H9 (cell line): Measurements from ENCODE around the gene TTC7B. TPM values are rescaled to one million over a fixed set of nuclear protein-coding genes. Genes with fewer than 3 reads are reported as not detected.

Source experiments
- DNase-seq: peaks from one replicate; pipeline ENCODE4 v3.0.0-alpha.2; 2017
- H2AFZ ChIP-seq: one replicate; pipeline ENCODE4 v1.6.1; 2013; ENCODE audit warnings: mild to moderate bottlenecking, low read length, control low read depth, moderate library complexity
- H2AK5ac ChIP-seq: 2 replicates; pipeline ENCODE4 v1.6.1; 2013; ENCODE audit warnings: low read length, control low read depth, mixed read lengths; ENCODE audit not compliant: insufficient read length
- H2BK120ac ChIP-seq: one replicate; pipeline ENCODE4 v1.6.1; 2013; ENCODE audit warnings: low read depth, mild to moderate bottlenecking, low read length, control low read depth, inconsistent platforms; ENCODE audit not compliant: poor library complexity, severe bottlenecking
- H2BK12ac ChIP-seq: 2 replicates; pipeline ENCODE4 v1.6.1; 2013; ENCODE audit warnings: low read length, control low read depth, mixed read lengths, low read depth; ENCODE audit not compliant: insufficient read length
- H2BK15ac ChIP-seq: 2 replicates; pipeline ENCODE4 v1.6.1; 2013; ENCODE audit warnings: low read depth, low read length, control low read depth
- H2BK20ac ChIP-seq: one replicate; pipeline ENCODE4 v1.6.1; 2013; ENCODE audit warnings: low read depth, mild to moderate bottlenecking, low read length, control low read depth, inconsistent platforms; ENCODE audit not compliant: poor library complexity, severe bottlenecking
- H2BK5ac ChIP-seq: 2 replicates; pipeline ENCODE4 v1.6.1; 2013; ENCODE audit warnings: low read length, control low read depth, mixed read lengths; ENCODE audit not compliant: insufficient read length
- H3K14ac ChIP-seq: 2 replicates; pipeline ENCODE4 v1.6.1; 2013; ENCODE audit warnings: low read length, control low read depth; ENCODE audit not compliant: insufficient read depth
- H3K18ac ChIP-seq: 2 replicates; pipeline ENCODE4 v1.6.1; 2013; ENCODE audit warnings: low read depth, mild to moderate bottlenecking, mixed read lengths, low read length, control low read depth; ENCODE audit not compliant: insufficient read length
- H3K23ac ChIP-seq: 2 replicates; pipeline ENCODE4 v1.6.1; 2013; ENCODE audit warnings: low read length, control low read depth, mixed read lengths, low read depth; ENCODE audit not compliant: insufficient read length
- H3K23me2 ChIP-seq: 2 replicates; pipeline ENCODE4 v1.6.1; 2013; ENCODE audit warnings: low read depth, mild to moderate bottlenecking, mixed read lengths, low read length, control low read depth; ENCODE audit not compliant: insufficient read length, poor library complexity, severe bottlenecking
- H3K27ac ChIP-seq: 2 replicates; pipeline ENCODE4 v1.5.1; 2013; ENCODE audit warnings: low read length, control low read depth, mixed read lengths, low read depth; ENCODE audit not compliant: insufficient read length
- H3K27me3 ChIP-seq: 2 replicates; pipeline ENCODE4 v1.6.1; 2013; ENCODE audit warnings: low read length, control low read depth, inconsistent platforms; ENCODE audit not compliant: insufficient read depth
- H3K4ac ChIP-seq: 2 replicates; pipeline ENCODE4 v1.6.1; 2013; ENCODE audit warnings: low read depth, mild to moderate bottlenecking, control low read depth, inconsistent platforms, low read length, moderate library complexity
- H3K4me1 ChIP-seq: 2 replicates; pipeline ENCODE4 v1.6.1; 2013; ENCODE audit warnings: low read length, control low read depth, inconsistent platforms; ENCODE audit not compliant: insufficient read depth
- H3K4me2 ChIP-seq: 2 replicates; pipeline ENCODE4 v1.6.1; 2013; ENCODE audit warnings: low read length, control low read depth, mixed read lengths; ENCODE audit not compliant: insufficient read length, insufficient read depth
- H3K56ac ChIP-seq: 2 replicates; pipeline ENCODE4 v1.6.1; 2013; ENCODE audit warnings: low read depth, mild to moderate bottlenecking, mixed read lengths, low read length, control low read depth; ENCODE audit not compliant: insufficient read length
- H3K79me1 ChIP-seq: 2 replicates; pipeline ENCODE4 v1.6.1; 2013; ENCODE audit warnings: low read depth, mild to moderate bottlenecking, moderate library complexity, low read length, control low read depth, inconsistent platforms; ENCODE audit not compliant: insufficient read depth, poor library complexity, severe bottlenecking
- H3K79me2 ChIP-seq: 2 replicates; pipeline ENCODE4 v1.6.1; 2013; ENCODE audit warnings: low read length, control low read depth, inconsistent platforms; ENCODE audit not compliant: insufficient read depth
- H3K9ac ChIP-seq: 2 replicates; pipeline ENCODE4 v1.6.1; 2013; ENCODE audit warnings: low read length, control low read depth, mixed read lengths; ENCODE audit not compliant: insufficient read length; ENCODE audit errors: extremely low read depth
- H3K9me3 ChIP-seq: one replicate; pipeline ENCODE4 v1.6.1; 2013; ENCODE audit warnings: low read depth, low read length, inconsistent platforms; ENCODE audit not compliant: control insufficient read depth
- H3T11ph ChIP-seq: one replicate; pipeline ENCODE4 v1.6.1; 2013; ENCODE audit warnings: mild to moderate bottlenecking, low read length, control low read depth, inconsistent platforms
- H4K20me1 ChIP-seq: one replicate; pipeline ENCODE4 v1.6.1; 2013; ENCODE audit not compliant: control insufficient read depth, insufficient read length, insufficient read depth
- H4K5ac ChIP-seq: 2 replicates; pipeline ENCODE4 v1.6.1; 2013; ENCODE audit warnings: low read depth, mild to moderate bottlenecking, mixed read lengths, low read length, control low read depth; ENCODE audit not compliant: insufficient read length
- H4K8ac ChIP-seq: replicated peaks from 2 replicates; pipeline ENCODE4 v1.6.1; 2013; ENCODE audit warnings: low read length, control low read depth, mixed read lengths, low read depth; ENCODE audit not compliant: insufficient read length
- H4K91ac ChIP-seq: 2 replicates; pipeline ENCODE4 v1.6.1; 2013; ENCODE audit warnings: low read depth, mild to moderate bottlenecking, moderate library complexity, mixed read lengths, low read length, control low read depth; ENCODE audit not compliant: insufficient read length
- H3K27ac Mint-ChIP-seq, 3 experiments: 2 replicates in 2 of 3; 3 replicates in 1 of 3; pipeline ENCODE4 v1.8.0; 2020 to 2021; ENCODE audit warnings: mixed read lengths in 3 of 3, mild to moderate bottlenecking in 1 of 3, moderate library complexity in 1 of 3
- H3K27me3 Mint-ChIP-seq: 2 replicates; pipeline ENCODE4 v1.8.0; 2021; ENCODE audit warnings: low read depth, mild to moderate bottlenecking, moderate library complexity, mixed read lengths
- H3K36me3 Mint-ChIP-seq, 3 experiments: 2 replicates in 2 of 3; 3 replicates in 1 of 3; pipeline ENCODE4 v1.8.0; 2020 to 2021; ENCODE audit warnings: low read depth in 3 of 3, mixed read lengths in 3 of 3; ENCODE audit not compliant: insufficient read depth in 1 of 3
- H3K4me1 Mint-ChIP-seq, 2 experiments: 2 replicates each; pipeline ENCODE4 v1.8.0; 2020; ENCODE audit warnings: mixed read lengths in 2 of 2
- H3K4me3 Mint-ChIP-seq, 2 experiments: 2 replicates in 1 of 2; 3 replicates in 1 of 2; pipeline ENCODE4 v1.8.0; 2020 to 2021; ENCODE audit warnings: mild to moderate bottlenecking in 2 of 2, mixed read lengths in 2 of 2, moderate library complexity in 1 of 2
- H3K9me3 Mint-ChIP-seq, 2 experiments: 2 replicates in 1 of 2; 3 replicates in 1 of 2; pipeline ENCODE4 v1.8.0; 2020; ENCODE audit warnings: mild to moderate bottlenecking in 2 of 2, mixed read lengths in 2 of 2, moderate library complexity in 1 of 2
- WGBS: extraction: QIAGEN DNeasy Blood & Tissue Kit; methylation state at CpG from one replicate; pipeline ENCODE4 v1.1.7; 2013; ENCODE audit warnings: missing lambda C conversion rate, low lambda C conversion rate, mixed read lengths; ENCODE audit not compliant: insufficient read length; ENCODE audit errors: extremely low coverage; 5-methylcytosine and 5-hydroxymethylcytosine counted together
- total RNA-seq: library from RNA; stranded (reverse); gene quantifications from 2 replicates; pipeline ENCODE4 v1.2.1, GENCODE V29; 2021
- TF ChIP-seq, protein P1 (sequence below): fragments of 200-600 bp; sonication (generic); conservative IDR thresholded peaks from 3 replicates; pipeline ENCODE4 v1.8.0; 2021; ENCODE audit warnings: antibody characterized with exemption, mild to moderate bottlenecking

Gene TTC7B
- total RNA-seq, 1 experiment from 2014 or later = 33.7 TPM

DNA sequence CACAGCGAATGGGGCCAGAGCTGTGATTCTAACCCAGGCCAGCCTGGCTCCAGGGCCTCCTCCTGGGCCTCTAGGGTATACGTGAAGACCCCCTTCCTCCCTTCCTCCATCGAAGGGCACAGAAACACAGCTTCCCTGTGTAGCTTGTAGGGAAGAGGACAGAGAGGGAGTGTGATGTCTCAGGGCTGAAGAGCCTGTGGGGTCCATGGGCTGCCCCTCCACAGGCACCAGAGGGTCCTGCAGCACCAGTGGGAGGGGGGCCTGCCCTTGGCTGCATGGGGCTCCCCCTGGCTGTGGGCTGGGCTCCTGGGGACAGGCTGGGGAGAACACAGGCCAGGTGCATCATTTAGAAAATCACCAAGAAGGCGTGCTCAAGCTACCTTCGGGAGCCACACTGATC, 240.9 kb downstream of the TTC7B start:
- Histone ChIP-seq H3K4me1 (peaks cover 9% of the 10 kb centered on the region; the same call in 1 of the 2 replicates), H3K27ac (no peak overlapping the region), H3K4ac (no peak overlapping the region), H4K20me1 (peaks cover 6% of the 10 kb centered on the region), H3K9ac (no peak overlapping the region), H4K5ac (no peak overlapping the region), H2BK120ac (no peak overlapping the region), H2BK15ac (no peak overlapping the region), H2AK5ac (no peak overlapping the region), H3K79me1 (no peaks in the 10 kb centered on the region), H3K56ac (no peak overlapping the region), H2BK20ac (no peak overlapping the region), H3K14ac (no peak overlapping the region; the same call in 1 of the 2 replicates), H3K79me2 (no peaks in the 10 kb centered on the region), H3K4me2 (no peak overlapping the region), H3K27me3 (no peaks in the 10 kb centered on the region), H4K8ac (no peak overlapping the region), H3K18ac (no peak overlapping the region), H3K9me3 (no peaks in the 10 kb centered on the region), H3K23me2 (no peaks in the 10 kb centered on the region), H2AFZ (no peak overlapping the region), H3T11ph (no peak overlapping the region), H3K23ac (no peak overlapping the region), H4K91ac (no peak overlapping the region), H2BK5ac (no peak overlapping the region), H2BK12ac (no peak overlapping the region)
- H3K4me3 Mint-ChIP-seq = no peak overlapping the region
- H3K27me3 Mint-ChIP-seq = peaks cover 1% of the 10 kb centered on the region
- WGBS = no CpG with 5 or more reads among the region's 5 CpGs
- no peaks in the 10 kb centered on the region for H3K36me3 Mint-ChIP-seq
- H3K27ac Mint-ChIP-seq = peak overlapping the region in 1 of 3 experiments; percentile 34; a peak in 1 of 7 replicates
- DNase-seq = no peak
- TF ChIP-seq, protein P1, sequence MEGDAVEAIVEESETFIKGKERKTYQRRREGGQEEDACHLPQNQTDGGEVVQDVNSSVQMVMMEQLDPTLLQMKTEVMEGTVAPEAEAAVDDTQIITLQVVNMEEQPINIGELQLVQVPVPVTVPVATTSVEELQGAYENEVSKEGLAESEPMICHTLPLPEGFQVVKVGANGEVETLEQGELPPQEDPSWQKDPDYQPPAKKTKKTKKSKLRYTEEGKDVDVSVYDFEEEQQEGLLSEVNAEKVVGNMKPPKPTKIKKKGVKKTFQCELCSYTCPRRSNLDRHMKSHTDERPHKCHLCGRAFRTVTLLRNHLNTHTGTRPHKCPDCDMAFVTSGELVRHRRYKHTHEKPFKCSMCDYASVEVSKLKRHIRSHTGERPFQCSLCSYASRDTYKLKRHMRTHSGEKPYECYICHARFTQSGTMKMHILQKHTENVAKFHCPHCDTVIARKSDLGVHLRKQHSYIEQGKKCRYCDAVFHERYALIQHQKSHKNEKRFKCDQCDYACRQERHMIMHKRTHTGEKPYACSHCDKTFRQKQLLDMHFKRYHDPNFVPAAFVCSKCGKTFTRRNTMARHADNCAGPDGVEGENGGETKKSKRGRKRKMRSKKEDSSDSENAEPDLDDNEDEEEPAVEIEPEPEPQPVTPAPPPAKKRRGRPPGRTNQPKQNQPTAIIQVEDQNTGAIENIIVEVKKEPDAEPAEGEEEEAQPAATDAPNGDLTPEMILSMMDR = no peak
- peaks cover 37 to 38% of the 10 kb centered on the region in 2 experiments for H3K4me1 Mint-ChIP-seq
- H3K9me3 Mint-ChIP-seq = no peaks in the 10 kb centered on the region
